ENCODE results near the gene NXPE1. TPM values are rescaled to one million over a fixed set of nuclear protein-coding genes. Genes with fewer than 3 reads are reported as not detected.

Gene NXPE1
- total RNA-seq, 1 donor from 2014 or later: not detected

DNA sequence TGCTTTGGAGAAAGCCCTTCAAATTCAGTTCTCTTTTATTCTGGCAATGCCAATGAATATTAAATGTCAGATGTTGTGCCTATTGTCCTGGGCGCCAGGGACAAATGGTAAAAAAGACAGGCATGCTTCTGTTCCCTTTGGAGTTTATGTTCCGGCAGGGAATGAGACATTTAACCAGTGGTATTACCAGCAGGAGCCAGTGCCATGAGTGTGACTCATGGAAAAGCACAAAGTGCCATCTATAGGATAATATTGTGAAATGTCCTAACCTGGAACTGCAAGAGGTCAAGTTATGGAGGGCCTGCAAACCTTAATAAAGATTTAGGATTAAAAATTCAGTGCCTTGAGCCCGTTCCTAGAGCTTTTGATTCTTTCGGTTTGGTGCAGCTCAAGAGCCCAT, 80.9 kb downstream of the NXPE1 start:
- Histone ChIP-seq H3K27me3 (no peaks in the 10 kb centered on the region), H3K4me1 (no peaks in the 10 kb centered on the region), H3K9me3 (no peaks in the 10 kb centered on the region), H3K4me3 (no peak overlapping the region), H3K27ac (no peak overlapping the region), H3K36me3 (no peaks in the 10 kb centered on the region)
- TF ChIP-seq CTCF (IDR thresholded peaks at IDR 0.05): no peak
- intact Hi-C loops (cut with DNase I): no loop called here
- DNase-seq (ENCODE audit: low spot score in 2 of 2): no peak

- Histone ChIP-seq H3K4me1 (no peaks in the 10 kb centered on the region), H3K36me3 (no peaks in the 10 kb centered on the region), H3K27me3 (no peaks in the 10 kb centered on the region), H3K9me3 (no peaks in the 10 kb centered on the region), H3K27ac (no peak overlapping the region), H3K4me3 (no peak overlapping the region)
- TF ChIP-seq CTCF (IDR thresholded peaks at IDR 0.05): no peak
- no peak for DNase-seq (ENCODE audit: low spot score in 2 of 2)
- intact Hi-C loops (cut with DNase I): no loop called here
Measured at GRCh38 chr11:114478001-114478410, 81.7 kb downstream of the NXPE1 start.

DNA sequence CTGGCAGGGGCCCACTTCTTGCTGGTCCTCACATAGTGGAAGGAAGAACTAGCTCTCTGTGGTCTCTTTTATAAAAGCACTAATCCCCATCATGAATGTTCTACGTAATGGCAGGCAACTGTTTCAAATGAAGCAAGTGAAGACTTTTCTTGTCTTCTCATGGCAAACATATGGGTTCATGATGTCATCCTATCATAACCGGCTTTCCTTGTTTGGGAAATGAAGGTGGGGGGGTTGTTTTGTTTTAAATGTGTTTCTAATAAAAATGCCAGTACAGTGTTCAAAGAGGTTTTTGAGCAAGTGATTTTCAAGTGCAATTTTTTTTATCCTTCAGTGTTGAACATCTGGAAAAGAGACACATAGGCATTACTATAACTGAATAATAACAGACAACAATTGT, 87.0 kb downstream of the NXPE1 start:
- no peaks in the 10 kb centered on the region for H3K9me3 ChIP-seq
- no peaks in the 10 kb centered on the region for H3K4me1 ChIP-seq
- no peak for TF ChIP-seq CTCF (IDR thresholded peaks at IDR 0.05)
- DNase-seq (ENCODE audit: low spot score in 2 of 2): no peak
- no peak overlapping the region for H3K4me3 ChIP-seq
- no peaks in the 10 kb centered on the region for H3K27me3 ChIP-seq
- no peaks in the 10 kb centered on the region for H3K36me3 ChIP-seq
- intact Hi-C loops (cut with DNase I): no loop called here
- no peak overlapping the region for H3K27ac ChIP-seq

Other genes with a start within 250 kb of the NXPE1 start
- 0.43 TPM for gene C11orf71, start 159.4 kb downstream of the NXPE1 start, total RNA-seq
- 3.2 TPM for gene RBM7, start 159.2 kb downstream of the NXPE1 start, total RNA-seq
- 134 TPM for gene REXO2, start 120.4 kb downstream of the NXPE1 start, total RNA-seq
- not detected for gene NXPE4, start 35.9 kb upstream of the NXPE1 start, total RNA-seq
- not detected for gene NXPE2, start 118.6 kb upstream of the NXPE1 start, total RNA-seq

Measured in ascending aorta (tissue), 2 donors.